ENCODE measurements around the gene PSMD9.

GRCh38 chr12:121953695-121954094, 65.1 kb downstream of the PSMD9 start:
- TF ChIP-seq POLR2A (IDR thresholded peaks at IDR 0.05; ENCODE audit: low read length) (no peak), GATA1 (IDR thresholded peaks at IDR 0.05; ENCODE audit: low read depth, low read length) (no peak)

Measured in erythroblast (primary cell).